SK-N-DZ (cell line): ENCODE data around the gene SLC32A1. TPM values are rescaled to one million over a fixed set of nuclear protein-coding genes. Genes with fewer than 3 reads are reported as not detected.

Source experiments
- DNase-seq: peaks from one replicate; pipeline ENCODE4 v3.0.0-alpha.2; 2015; ENCODE audit warnings: low spot score
- polyA plus RNA-seq, 2 experiments: library from polyadenylated mRNA; depleted of rRNA; stranded (reverse); fragments of >200 nt; gene quantifications; 2 replicates each; pipeline ENCODE4 v1.2.3, GENCODE V29; 2014

SLC32A1 gene
- not detected in 2 replicates for polyA plus RNA-seq (2014; cell fraction: cytosol; rRNA removed)
- polyA plus RNA-seq (2014; cell fraction: nucleus; rRNA removed) = not detected in 2 replicates

- no peak for DNase-seq
Measured at GRCh38 chr20:38723848-38724625, at the start of gene SLC32A1. SLC32A1 (plus strand) TSS chr20:38724486; CDS start chr20:38724725, 239 bp downstream.

GRCh38 chr20:38674765-38675133, 49.5 kb upstream of the SLC32A1 start:
- no peak for DNase-seq

- no peak for DNase-seq
Measured at GRCh38 chr20:38676576-38676975, 47.7 kb upstream of the SLC32A1 start.

GRCh38 chr20:38680500-38681306, 43.6 kb upstream of the SLC32A1 start:
- no peak for DNase-seq

- DNase-seq = no peak
Measured at GRCh38 chr20:38685271-38685670, 39.0 kb upstream of the SLC32A1 start.

- no peak for DNase-seq
Measured at GRCh38 chr20:38685853-38686473, 38.3 kb upstream of the SLC32A1 start.

GRCh38 chr20:38692436-38693411, 31.6 kb upstream of the SLC32A1 start:
- peak; percentile 94 for DNase-seq

GRCh38 chr20:38697306-38697705, 27.0 kb upstream of the SLC32A1 start:
- no peak for DNase-seq

- no peak for DNase-seq
Measured at GRCh38 chr20:38698541-38698940, 25.7 kb upstream of the SLC32A1 start.

GRCh38 chr20:38700141-38700540, 24.1 kb upstream of the SLC32A1 start:
- no peak for DNase-seq

- DNase-seq = no peak
Measured at GRCh38 chr20:38700926-38701325, 23.4 kb upstream of the SLC32A1 start.

- no peak for DNase-seq
Measured at GRCh38 chr20:38703526-38703925, 20.8 kb upstream of the SLC32A1 start.

GRCh38 chr20:38704136-38704535, 20.1 kb upstream of the SLC32A1 start:
- no peak for DNase-seq

GRCh38 chr20:38706509-38706908, 17.8 kb upstream of the SLC32A1 start:
- DNase-seq = peak; percentile 81

- no peak for DNase-seq
Measured at GRCh38 chr20:38714308-38714707, 10.0 kb upstream of the SLC32A1 start.

- DNase-seq = no peak
Measured at GRCh38 chr20:38715646-38716045, 8.6 kb upstream of the SLC32A1 start.

GRCh38 chr20:38722683-38723016, 1.6 kb upstream of the SLC32A1 start:
- DNase-seq = no peak

GRCh38 chr20:38723017-38723847, 1.1 kb upstream of the SLC32A1 start:
- DNase-seq = no peak

- DNase-seq = peak; percentile 34
Measured at GRCh38 chr20:38724626-38725147, 401 bp downstream of the SLC32A1 start.
